ENCODE measurements around the gene BCL2.
"Not testable (repeated sequence)": the region's sequence is repeated elsewhere in the genome, so short reads cannot be mapped to it uniquely, and the experiment has no call there.

DNA sequence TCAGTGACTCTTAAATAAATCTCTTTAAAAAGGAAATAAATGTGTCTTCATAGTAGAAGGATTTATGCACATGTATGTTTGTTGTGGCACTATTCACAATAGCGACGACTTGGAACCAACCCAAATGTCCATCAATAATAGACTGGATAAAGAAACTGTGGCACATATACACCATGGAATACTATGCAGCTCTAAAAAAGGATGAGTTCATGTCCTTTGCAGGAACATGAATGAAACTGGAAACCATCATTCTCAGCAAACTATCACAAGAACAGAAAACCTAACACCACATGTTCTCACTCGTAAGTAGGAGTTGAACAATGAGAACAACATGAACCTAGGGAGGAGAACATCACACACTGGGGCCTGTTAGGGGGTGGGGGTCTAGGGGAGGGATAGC, 118.1 kb downstream of the BCL2 start:
- not testable (repeated sequence) for TF ChIP-seq EZH2 (IDR thresholded peaks at IDR 0.05); EZH2phosphoT487 (IDR thresholded peaks at IDR 0.05; ENCODE audit: borderline replicate concordance); SRF (IDR thresholded peaks at IDR 0.05; ENCODE audit: low read depth); JUND (IDR thresholded peaks at IDR 0.05); CTCF (IDR thresholded peaks at IDR 0.05 in 2 of 3, conservative IDR thresholded peaks at IDR 0.05 in 1 of 3; ENCODE audit: borderline replicate concordance in 1 of 3, insufficient read depth in 1 of 3, low read depth in 2 of 3, low read length in 2 of 3); REST (IDR thresholded peaks at IDR 0.05; ENCODE audit: low read depth); POLR2AphosphoS5 (IDR thresholded peaks at IDR 0.05; ENCODE audit: low read depth, low read length); YY1 (IDR thresholded peaks at IDR 0.05; ENCODE audit: extremely low read depth, insufficient replicate concordance, low read depth, low read length); SP1 (IDR thresholded peaks at IDR 0.05; ENCODE audit: low read depth); ZFX (IDR thresholded peaks at IDR 0.05); EGR1 (IDR thresholded peaks at IDR 0.05; ENCODE audit: low read depth)
